ENCODE results near the gene DHX40.

GRCh38 chr17:59526451-59526850 lies 39.0 kb upstream of the DHX40 start:
- no peak for TF ChIP-seq CTCF (conservative IDR thresholded peaks at IDR 0.05; ENCODE audit: low read length)
- TF ChIP-seq EZH2phosphoT487 (IDR thresholded peaks at IDR 0.05; ENCODE audit: borderline replicate concordance, low read depth, low read length): no peak

Measured in OCI-LY7 (cell line).